ENCODE data around the gene HOXD3.

DNA sequence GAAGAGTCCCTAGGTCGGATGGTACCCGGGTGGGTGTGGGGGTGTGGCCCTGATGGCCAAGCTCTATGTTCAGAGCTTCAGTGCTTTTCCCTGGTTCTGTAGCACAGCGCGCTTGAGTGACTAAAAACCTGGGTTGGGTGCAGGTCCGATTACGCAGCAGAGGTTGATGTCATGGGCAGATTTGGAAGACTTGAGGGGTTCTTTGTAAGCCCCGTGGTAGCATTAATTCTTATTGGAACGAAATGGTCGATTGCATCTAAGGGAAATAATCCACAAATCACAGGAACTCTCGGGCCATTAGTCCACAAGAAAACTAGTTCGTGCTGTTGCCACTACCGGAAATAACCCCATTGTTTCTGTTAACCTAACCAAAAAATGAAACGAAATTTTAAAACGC, 18.6 kb upstream of the HOXD3 start:
- TF ChIP-seq CTCF (conservative IDR thresholded peaks at IDR 0.05; ENCODE audit: low read length) (no peak), EZH2phosphoT487 (IDR thresholded peaks at IDR 0.05; ENCODE audit: borderline replicate concordance, low read depth, low read length) (no peak)

All from OCI-LY7 (cell line).